Measurements from ENCODE around the gene UPK1B.

The UPK1B gene

GRCh38 chr3:119177321-119177720 is 3.9 kb downstream of the UPK1B start:
- DNase-seq: no peak

- no peak for DNase-seq
Observed at GRCh38 chr3:119181765-119182164, 8.4 kb downstream of the UPK1B start.

DNA sequence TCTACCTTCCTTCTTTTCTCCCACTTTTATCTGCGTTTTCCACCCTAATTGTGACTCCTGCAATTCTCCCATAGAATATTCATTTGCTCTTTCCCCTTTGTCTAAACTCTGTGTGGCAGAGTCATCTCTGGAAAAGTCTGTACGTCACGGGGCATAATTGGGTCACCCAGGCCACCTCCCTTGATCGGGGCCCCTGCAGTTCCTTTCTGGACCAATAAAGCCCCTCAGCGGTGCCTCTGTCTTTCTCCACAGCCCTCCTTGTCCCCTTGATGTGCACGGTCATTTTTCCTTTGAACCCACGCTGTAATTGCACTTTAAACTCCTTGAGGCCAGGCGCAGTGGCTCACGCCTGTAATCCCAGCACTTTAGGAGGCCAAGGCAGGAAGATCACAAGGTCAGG is 10.7 kb downstream of the UPK1B start:
- DNase-seq: no peak

- no peak for DNase-seq
Observed at GRCh38 chr3:119184796-119185570, 11.6 kb downstream of the UPK1B start.

GRCh38 chr3:119187266-119187665 is 13.9 kb downstream of the UPK1B start:
- no peak for DNase-seq

- no peak for DNase-seq
Observed at GRCh38 chr3:119191800-119192199, 18.4 kb downstream of the UPK1B start.

GRCh38 chr3:119194237-119195150 is 21.1 kb downstream of the UPK1B start:
- no peak for DNase-seq

GRCh38 chr3:119195151-119195476 is 21.7 kb downstream of the UPK1B start:
- no peak for DNase-seq

- no peak for DNase-seq
Observed at GRCh38 chr3:119195911-119196310, 22.5 kb downstream of the UPK1B start.

DNA sequence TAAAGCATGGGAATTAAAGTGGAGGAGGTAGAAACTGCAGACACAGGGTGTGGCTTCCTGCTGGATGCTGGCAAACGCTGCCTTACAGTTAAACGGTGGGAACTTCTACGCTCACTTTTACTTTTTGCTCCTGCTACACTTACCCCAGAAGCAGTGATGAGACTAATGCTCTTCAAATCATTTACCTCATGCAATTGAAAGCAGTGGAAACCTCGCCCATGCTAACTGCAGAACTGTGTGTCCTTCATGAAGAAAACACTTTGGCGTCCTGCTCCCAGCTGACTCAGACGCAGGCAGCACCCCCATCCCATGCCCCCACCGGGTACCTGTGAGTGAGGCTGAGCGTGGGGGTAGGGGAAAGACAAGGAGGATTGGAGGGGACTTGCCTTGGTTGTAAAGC is 31.8 kb downstream of the UPK1B start:
- DNase-seq: no peak

DNA sequence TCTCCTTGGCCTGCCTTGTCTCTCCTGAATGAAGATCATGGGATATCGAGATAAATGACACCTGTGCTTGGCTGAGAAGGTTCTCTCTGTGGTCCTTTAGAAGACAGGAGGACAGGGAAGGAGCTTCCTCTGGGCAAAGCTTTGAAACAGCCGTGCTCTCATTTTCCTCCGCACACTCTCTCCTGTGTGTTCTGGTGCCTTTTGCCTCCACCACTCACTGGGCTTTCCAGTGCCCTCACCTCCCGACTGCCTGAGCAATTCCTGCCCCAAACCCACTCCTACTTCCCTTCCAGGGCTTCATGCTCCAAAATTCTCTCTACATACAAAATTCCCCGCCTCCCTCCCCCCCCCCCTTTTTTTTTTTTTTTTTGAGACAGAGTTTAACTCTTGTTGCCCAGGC is 32.3 kb downstream of the UPK1B start:
- no peak for DNase-seq

DNA sequence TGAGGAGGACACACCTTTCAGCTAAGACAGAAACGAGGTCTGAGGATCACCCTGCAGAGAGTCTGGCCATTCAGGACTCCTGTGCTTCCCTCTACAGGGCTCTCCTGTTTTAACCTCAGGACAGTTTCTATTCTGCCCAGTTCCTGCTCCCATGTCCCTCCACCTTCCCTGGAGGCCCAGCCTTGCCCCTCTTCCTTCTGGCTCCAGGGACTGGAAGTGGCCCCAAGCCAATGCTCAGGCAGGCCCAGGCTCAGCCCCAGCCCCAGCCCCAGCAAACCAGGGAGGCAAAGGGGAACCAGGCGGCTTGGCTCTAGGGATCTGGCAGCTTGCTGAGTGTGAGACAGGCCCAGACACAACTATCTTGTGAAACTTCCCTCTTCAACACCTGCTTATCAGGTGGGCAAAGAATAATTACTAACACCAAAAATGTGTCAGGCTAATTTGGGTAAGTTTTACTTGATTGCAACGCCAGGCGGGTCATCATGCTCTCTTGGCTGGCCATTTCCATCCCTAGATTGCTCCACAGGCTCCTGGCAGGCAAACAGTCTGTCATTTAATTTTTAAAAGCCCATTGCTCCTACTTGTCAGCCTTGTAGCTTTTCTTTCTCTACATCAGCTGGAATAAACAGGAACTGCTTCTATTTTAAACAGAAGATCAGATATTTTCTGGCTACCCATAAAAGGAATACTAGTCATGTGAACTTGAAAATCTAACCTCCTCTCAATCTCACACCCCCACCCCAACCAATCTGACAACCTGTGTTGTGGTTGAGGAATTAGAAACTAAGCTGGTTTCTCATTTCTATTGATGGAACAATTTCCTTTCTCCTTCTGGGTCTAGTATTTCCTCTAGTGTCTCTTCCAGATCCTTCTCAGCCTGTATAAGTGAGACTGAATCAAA is 33.5 kb downstream of the UPK1B start:
- DNase-seq: no peak

DNA sequence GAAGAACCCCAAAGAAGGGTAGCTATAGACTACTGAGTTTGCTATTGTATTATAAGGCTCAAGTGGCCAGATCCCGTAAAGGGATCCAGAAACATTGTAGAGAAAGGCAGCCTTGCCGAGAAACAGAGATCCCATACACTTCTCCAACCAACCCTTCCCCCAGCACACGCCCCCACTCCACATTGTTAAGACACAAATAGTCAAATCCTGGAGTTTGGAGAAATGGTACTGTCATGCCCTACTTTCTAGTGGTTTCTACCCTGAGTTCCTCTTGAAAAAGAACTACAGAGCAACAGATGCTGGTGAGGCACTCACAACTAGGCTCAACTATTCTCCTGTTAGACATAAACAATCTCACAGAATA is 34.1 kb downstream of the UPK1B start:
- DNase-seq: no peak

DNA sequence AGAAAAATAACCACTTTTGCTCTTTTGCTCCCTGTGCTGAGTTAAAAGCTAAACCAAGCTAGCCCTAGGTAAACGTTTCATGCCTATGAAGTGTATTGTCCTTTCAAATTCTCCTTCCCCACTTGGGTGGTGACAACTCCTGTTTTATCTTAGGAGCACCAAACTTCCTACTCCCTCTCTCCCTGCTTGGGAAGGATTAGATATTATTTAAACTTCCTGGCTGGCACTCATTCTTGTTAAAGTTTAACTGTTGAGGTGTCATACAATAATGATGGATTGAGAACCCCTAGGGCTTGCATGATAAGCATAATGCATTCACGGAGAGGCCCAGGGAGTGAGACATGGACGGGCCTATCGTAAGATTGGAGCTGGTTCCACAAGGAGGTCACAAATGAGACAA is 37.8 kb downstream of the UPK1B start:
- DNase-seq: no peak

- no peak for DNase-seq
Observed at GRCh38 chr3:119211803-119212202, 38.4 kb downstream of the UPK1B start.

DNA sequence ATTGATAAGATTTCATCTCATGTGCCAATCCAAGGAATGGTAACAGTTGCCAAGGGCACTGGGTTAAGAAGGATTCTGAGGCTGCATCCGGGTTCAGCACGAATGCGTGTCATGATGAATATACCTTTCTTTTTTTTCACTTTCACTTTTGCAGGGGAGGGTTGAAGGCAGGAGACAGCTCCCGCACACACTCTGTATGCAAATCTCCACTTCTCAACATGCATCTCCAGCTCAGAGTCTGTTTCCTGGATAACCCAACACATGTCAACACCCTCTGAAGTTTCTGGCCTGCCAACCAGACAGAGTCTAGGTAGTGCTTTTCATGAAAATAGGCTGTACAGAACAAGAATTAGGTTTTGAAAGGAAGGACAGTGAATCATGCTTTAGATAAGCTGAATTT is 45.7 kb downstream of the UPK1B start:
- DNase-seq: no peak

DNA sequence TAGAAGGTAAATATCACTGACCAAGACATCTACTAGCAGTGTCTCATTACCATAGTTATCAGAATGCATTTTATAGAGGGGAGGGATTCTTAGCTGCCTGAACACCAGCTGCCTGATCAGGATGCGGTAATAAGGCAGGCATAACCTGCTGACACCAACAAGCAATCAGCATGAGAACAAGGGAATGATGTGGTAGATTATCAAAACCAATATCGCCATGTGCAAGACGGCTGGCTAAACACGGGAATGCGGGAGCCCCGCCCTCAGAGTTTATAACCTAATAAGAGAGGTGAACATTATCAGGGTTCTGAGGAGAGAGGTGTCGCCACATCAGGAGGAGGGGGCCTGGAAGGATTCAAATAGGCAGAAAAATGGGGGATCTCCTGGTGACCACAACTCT is 46.8 kb downstream of the UPK1B start:
- no peak for DNase-seq

GRCh38 chr3:119220970-119221667 is 47.7 kb downstream of the UPK1B start:
- DNase-seq: no peak

GRCh38 chr3:119221779-119222320 is 48.5 kb downstream of the UPK1B start:
- no peak for DNase-seq

DNA sequence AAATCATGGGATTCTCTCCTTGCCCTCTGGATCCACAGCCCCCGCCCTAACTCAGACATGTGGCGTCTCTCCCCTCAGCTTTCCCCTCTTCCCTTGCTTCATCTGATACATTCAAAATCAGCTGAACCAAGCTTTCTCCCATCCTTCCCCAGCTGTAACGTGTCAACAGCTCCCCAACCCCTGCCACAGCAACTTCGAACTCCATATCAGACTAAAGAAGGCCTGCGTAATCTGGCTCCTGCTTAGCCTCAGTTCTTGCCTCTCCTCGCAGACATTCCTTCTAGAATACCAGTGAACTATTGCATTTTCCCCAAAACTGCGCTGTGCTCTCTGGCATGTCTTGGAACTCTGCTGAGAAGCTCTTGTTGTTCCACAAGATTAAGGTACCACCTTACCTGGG is 49.0 kb downstream of the UPK1B start:
- DNase-seq: no peak

GRCh38 chr3:119223511-119223910 is 50.1 kb downstream of the UPK1B start:
- DNase-seq: no peak

- no peak for DNase-seq
Observed at GRCh38 chr3:119225121-119225520, 51.7 kb downstream of the UPK1B start.
